ENCODE results near the gene REV3L. TPM values are rescaled to one million over a fixed set of nuclear protein-coding genes. Genes with fewer than 3 reads are reported as not detected.

The REV3L gene
- total RNA-seq, 1 donor from 2014 or later, result 19.7 TPM

DNA sequence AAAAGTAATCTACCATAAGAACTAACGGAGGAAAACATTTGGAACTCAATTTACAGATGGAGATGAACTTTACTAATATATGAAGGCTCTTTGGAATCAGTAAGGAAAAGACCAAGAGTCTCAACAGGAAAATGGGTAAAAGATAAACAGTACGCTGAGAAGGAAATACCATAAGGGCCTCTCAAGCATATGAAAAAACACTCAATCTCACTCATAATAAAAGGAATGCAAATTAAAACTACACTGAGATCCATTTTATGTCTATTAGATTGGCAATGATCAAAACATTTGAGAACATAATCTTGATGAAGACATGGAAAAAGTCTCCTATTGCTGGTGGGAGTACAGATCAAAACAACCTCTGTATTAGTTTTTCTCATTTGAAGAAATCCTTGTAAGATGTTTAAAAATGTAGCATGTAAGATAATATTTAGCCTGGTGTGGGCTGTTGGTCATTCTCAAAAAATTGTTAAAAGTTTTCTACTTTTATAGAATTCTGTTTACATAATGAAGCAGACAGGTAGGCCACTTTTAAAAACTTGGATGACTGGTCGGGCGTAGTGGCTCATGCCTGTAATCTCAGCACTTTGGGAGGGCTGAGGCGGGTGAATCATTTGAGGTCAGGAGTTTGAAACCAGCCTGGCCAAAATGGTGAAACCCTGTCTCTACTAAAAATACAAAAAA, 14.5 kb downstream of the REV3L start:
- no peak for DNase-seq (ENCODE audit: low read depth, low spot score)

DNA sequence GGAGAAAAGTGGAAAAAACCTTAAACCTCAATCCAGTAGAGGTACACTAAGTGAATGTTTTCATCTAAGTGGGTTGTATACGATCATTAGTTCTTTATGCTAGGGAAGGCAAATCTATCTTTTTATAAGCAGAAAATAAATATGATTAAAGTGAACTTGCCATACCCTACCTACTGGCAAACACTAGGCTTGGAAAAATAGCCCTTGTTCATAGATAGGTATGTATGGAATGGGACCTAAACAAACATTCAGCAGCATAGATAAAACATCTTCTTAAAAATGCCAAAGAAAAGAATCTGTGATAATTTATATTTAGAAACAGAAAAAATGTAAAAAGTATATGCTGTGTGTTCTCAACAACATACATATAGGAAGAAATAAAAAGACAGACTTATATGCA, 18.8 kb downstream of the REV3L start:
- DNase-seq (ENCODE audit: low read depth, low spot score), result no peak

DNA sequence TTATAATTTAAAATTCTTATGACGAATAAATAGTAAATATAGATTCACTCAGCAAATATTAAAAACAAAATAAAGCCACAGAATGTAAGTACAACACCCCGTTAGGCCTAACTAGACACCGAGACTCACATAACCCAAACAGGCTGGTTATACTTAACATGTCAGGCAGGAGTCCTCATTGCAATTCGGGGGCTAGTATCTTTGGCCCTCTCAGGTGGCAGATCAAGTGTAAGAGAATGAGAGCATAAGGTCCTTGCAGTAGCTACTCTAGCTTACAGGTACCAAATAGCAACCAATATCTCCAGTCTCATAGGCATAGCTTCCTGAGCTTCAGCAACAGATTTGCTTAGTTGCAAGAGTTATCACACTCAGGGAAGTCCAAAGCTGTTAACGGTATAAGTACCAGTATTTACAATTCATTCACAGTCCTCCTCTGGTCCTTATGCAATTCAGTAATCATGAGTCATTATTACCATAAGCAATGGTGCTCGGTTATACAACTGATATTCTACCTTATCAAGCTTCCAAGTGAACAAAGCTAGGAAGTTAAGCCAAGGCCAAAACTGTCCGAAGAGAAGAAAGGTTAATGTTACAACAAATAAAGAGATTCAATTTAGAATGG, 20.1 kb downstream of the REV3L start:
- DNase-seq (ENCODE audit: low read depth, low spot score), result peak; percentile 56

DNA sequence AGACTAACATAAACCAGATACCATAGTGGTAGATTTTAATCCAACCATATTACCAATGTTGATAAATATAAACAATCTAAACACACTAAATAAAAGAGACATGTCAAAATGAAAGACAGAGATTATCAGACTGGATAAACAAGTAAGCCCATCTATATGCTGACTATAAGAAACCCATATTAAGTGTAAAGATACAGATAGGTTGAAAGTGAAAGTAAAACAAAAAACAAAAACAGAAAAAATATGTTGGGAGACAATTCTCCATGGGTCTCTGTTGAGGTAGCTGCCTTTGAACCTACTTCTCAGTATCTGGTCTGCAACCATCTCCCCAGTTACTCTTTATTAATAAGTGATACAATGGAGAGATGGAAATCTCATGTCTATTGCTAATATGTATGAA, 21.2 kb downstream of the REV3L start:
- no peak for DNase-seq (ENCODE audit: low read depth, low spot score)

DNA sequence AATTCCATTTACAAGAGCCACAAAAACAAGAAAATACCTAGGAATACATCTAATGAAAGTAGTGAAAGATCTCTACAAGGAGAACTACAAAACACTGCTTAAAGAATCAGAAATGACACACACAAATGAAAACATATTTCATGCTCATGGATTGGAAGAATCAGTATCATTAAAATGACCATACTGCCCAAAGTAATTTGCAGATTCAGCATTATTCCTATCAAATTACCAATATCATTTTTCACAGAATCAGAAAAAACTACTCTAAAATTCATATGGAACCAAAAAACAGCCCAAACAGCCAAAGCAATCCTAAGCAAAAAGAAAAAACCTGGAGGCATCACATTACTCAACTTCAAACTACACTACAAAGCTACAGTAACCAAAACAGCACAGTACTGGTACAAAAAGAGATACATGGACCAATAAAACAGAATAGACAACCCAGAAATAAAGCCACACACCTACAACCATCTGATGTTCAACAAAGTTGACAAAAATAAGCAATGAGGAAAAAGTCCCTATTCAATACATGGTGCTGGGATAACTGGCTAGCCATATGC, 24.3 kb downstream of the REV3L start:
- no peak for DNase-seq (ENCODE audit: low read depth, low spot score)

DNA sequence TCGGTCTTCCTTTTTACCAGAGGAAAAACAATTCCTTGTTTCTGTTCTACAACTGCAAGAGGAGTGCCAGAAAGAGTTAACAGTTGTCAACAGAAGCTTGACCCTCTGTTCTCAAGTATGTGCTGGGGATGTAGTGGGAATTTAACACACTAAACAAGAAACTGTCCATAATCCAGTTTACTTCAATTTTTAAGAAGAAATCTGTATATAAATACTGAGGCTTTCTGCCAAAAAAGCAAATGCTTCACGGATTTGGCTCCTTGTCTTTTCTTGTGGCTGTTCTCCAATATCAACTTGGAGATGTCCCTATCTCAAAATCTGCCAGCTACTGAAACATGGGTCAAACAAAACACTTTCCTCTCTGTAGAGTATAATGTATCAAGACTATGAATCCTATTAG, 26.8 kb downstream of the REV3L start:
- DNase-seq (ENCODE audit: low read depth, low spot score), result no peak

DNA sequence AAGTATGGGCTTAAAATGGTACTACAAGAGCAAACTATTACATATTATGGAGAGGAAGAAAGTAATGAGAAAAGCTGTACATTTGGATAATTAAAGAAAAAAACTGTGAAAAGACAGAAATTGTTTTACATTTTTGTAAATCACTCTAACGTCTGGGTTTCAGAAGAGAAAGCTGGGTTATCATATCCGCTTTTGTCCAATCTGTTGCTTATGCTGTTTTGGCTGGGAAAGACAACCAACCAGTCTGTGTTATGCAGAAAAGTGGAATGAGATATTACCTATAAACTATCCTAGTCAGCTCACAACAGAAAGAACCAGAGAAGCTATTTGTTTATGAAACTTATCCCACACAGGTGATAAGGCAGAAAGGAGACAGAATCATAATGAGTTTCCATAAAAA, 32.4 kb downstream of the REV3L start:
- no peak for DNase-seq (ENCODE audit: low read depth, low spot score)

DNA sequence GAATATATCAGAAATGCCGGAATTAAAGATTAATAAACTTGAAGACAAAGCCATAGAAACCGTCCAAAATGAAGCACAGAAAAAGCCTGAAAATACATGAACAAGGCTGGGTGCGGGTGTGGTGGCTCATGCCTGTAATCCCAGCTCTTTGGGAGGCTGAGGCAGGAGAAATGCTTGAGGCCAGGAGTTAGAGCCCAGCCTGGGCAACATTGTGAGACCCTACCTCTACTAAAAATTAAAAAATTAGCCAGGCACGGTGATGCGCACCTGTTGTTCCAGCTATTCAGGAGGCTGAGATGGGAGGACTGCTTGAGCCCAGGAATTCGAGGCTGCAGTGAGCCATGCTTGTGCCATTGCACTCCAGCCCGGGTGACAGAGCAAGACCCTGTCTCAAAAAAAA, 32.9 kb downstream of the REV3L start:
- DNase-seq (ENCODE audit: low read depth, low spot score), result no peak

DNA sequence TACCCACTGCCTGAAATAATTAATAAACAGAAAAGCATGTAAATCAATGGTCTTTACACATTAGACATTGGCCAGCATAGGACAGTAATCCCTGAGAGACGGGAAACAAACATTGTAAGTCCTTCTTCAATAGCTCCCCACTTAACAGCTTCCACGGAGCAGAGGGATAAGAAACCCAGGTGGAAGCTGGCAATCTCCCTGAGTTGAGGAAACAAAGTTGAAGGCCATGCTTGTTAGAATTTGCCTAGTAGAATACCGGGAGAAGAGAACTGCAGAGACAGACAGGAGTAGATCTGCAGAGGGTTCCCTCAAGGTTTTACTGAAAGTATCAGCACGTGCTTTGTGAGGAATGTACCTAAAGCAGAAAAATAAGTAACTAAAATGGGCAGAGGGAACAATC, 33.9 kb downstream of the REV3L start:
- DNase-seq (ENCODE audit: low read depth, low spot score), result no peak

DNA sequence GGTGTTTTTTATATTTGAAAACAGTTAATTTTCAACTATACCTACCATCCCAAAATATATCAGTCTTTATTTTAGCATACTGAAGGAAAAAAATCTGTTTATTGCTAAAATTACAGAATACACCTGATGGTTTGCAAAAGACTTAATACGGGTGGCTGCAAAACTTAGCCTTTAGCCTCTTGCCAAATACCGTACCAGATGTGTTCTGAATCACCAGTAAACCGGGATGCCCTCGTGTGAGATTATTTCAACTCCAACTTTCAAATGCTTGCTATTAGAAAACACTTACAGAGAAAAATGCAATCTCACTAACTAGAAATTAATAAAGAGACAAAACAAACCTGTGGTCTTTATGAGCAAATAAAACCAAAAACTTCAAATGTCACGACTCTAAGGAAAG, 36.0 kb downstream of the REV3L start:
- no peak for DNase-seq (ENCODE audit: low read depth, low spot score)

DNA sequence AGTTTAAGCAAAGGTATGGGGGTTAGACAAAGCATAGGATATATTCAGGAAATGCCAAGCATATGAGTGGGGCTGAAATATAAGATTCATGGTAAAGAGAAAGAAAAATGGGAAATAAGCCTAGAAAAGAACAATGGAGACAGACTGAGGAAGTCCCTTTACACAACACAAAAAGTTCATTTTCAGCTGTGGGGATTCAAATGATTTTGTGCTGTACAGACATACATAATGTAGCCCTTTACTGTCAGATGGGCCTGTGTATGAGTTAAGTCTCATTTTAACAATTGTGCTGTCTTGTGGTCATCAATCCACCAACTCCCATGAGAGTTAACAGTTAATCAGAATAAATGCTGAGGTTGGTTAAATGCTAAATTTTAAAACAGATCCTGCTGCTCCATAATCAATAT, 37.2 kb downstream of the REV3L start:
- no peak for DNase-seq (ENCODE audit: low read depth, low spot score)

DNA sequence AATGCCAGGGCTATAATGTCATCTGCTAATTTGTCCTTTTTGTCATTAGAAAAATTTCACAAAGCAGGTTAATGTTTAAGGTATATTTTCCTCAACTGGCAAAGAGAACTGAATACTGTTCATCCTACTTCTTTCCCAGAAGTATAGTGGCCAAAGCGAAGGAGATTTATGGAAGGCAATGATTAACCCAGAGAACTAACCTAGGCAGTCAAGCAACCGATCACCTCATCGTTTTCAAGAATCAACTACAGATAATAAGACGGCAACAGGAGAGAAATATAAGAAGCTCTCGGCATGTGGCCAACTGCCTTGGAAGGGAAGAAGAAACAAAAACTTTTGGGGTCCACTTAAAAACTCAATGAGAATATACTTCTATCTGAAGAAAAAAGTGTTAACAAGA, 38.2 kb downstream of the REV3L start:
- DNase-seq (ENCODE audit: low read depth, low spot score), result no peak

DNA sequence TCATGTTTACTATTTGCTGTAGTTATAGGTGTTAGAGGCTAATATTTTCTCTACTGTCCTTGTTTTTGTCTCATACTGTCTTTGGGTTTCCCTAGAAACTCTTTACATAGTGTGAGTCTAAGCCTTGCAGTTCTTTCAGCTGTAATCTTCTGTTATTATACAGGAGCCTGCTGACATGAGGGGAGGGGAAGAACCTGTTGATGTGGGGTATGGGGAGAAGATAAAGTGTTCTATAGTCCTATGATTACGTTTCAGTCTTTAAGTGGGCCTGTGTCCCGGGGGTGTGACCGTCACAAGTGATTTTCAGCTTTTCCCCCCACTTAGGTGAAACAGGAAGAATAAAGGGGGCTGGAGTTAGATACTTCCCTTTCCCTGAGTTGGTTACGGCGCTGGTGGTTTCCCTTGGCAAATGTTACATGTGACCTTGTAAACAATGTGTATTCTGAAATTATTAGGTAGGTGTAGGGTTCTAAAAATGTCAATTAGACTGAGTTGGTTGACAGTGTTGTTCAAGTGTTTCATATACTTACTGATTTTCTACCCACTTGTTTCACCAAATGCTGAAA, 41.3 kb downstream of the REV3L start:
- no peak for DNase-seq (ENCODE audit: low read depth, low spot score)

DNA sequence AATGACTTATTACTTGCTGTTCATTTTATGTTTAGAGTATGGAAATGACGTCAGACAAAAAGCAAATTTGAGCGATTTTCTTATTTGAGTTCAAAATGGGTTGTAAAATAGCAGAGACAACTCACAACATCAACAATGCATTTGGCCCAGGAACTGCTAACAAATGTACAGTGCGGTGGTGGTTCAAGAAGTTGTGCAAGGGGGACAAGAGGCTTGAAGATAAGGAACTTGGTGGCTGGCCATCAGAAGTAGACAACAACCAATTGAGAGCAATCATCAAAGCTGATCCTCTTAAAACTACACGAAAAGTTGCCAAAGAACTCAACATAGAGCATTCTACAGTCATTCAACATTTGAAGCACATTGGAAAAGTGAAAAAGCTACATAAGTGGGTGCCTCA, 43.8 kb downstream of the REV3L start:
- no peak for DNase-seq (ENCODE audit: low read depth, low spot score)

DNA sequence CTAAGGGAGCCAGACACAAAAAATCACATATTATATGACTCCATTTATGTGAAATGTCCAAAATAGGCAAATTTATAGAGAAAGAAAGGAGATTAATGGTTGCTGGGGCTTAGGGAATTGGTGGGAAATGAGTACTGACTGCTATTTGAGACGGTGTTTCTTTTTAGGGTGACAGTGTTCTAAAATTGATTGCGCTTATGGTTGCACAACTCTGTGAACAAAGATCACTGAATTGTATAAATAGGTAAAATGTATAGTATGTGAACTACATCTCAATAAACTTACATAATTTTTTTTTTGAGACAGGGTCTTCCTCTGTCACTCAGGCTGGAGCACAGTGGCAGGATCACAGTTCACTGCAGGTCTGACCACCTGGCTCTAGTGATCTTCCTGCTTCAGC, 45.4 kb downstream of the REV3L start:
- no peak for DNase-seq (ENCODE audit: low read depth, low spot score)

DNA sequence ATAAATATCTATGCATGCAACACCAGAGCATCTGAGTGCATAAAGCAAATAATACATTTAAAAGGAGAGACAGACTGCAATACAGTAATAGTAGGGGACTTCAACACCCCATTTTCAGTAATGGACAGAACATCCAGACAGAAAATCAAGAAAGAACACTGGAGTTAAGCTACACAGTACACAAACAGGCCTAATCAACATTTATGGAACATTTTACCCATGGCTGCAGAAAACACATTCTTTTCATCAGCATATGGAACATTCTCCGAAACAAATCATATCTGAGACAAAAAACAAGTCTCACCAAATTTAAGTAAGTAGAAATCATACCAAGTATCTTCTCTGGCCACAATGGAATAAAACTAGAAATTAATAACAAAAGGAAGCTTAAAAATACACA, 50.5 kb downstream of the REV3L start:
- no peak for DNase-seq (ENCODE audit: low read depth, low spot score)

DNA sequence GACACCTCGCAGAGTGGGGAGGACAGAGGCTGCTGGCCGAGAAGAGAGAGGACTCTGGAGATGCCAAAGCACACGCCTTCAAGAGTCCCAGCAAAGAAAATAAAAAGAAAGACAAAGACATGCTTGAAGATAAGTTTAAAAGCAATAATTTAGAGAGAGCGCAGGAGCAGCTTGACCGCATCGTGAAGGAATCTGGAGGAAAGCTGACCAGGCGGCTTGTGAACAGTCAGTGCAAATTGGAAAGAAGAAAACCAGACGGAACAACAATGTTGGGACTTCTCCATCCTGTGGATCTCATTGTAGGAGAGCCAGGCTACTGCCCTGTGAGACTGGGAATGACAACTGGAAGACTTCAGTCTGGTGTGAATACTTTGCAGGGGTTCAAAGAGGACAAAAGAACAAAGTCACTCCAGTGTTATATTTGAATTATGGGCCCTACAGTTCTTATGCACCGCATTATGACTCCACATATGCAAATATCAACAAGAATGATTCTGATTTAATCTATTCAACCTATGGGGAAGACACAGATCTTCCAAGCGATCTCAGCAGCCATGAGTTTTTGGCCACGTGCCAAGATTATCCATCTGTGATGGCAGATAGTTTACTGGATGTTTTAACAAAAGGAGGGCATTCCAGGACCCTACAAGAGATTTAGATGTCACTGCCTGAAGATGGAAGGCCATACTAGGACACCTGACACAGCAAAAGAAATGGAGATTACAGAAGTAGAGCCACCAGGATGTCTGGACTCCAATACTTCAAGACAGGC, 52.2 kb downstream of the REV3L start:
- no peak for DNase-seq (ENCODE audit: low read depth, low spot score)

DNA sequence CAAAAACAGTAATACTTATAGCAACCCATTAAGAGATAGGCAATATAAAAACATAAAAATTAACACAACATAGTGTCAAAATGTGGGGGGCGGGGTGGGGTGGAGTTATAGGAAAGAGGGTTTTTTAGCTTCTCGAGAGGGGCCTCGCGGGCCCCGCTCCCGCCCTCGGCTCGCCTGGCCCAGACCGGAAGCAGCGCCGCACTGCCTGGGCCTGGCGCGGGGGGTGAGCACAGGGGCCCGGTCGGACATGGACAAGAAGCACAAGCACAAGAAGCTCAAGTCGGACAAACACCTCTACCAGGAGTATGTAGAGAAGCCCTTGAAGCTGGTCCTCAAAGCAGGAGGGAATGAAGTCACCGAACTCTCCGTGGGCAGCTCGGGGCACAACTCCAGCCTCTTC, 53.4 kb downstream of the REV3L start:
- no peak for DNase-seq (ENCODE audit: low read depth, low spot score)

DNA sequence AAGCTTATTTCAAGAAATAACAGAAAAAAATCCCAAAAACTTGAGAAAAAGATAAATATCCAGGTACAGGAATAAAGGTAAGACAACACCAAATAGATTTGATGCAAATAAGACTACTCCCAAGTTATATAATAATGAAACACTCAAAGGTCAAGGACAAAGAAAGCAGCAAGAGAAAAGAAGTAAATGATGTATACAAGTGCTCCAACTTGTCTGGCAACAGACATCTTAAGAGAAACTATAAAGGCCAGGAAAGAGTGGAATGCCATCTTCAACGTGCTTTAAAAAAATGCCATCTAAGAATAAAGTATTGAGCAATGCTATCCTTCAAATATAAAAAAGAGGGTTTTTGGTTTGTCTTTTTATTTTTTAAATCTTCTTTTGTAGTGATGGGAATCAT, 54.2 kb downstream of the REV3L start:
- DNase-seq (ENCODE audit: low read depth, low spot score), result no peak

DNA sequence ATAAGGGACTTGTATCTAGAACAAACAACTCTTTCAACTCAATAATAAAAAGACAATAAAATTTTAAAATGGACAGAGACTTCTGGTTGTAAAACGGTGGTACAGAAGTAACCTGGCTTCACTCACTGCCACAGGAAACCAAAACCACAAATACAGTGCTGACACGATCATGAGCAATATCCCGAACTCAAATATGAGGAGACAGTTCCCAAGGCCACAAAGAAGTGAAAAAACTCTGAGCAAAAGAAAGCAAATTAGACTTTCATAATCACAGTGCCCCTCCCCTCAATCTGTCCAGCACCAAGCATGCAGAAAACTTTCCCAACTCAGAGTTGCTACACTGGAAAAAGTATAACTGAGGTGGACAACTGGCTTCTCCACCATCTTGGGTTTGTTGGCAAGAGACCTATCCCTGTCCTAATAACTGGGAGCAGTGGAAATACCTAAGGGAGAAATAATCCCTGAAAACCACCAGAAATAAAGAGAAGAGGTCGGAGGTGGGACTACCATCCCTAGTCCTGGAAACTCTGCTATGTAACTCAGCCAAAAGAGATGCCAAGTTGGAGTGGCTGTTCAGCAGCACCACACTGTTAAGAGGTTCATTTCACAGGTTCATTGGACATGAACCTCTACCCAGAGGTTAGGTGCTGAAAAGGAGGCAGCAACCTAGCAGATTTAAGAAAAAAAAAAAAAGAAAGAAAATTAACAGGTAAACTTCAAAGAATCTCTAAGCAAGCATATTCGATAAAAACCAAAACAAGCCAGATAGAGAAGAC, 55.5 kb downstream of the REV3L start:
- peak; percentile 49 for DNase-seq (ENCODE audit: low read depth, low spot score)

Data from pulmonary artery endothelial cell (primary cell).